HG03066 (cell line): ENCODE results near the gene ZNF3.

Source experiments
- ATAC-seq: cut with Tn5 transposase; IDR thresholded peaks from one replicate; pipeline ENCODE4 v1.9.1; 2021; ENCODE audit warnings: low read depth; ENCODE audit not compliant: unreplicated experiment

Gene ZNF3

DNA sequence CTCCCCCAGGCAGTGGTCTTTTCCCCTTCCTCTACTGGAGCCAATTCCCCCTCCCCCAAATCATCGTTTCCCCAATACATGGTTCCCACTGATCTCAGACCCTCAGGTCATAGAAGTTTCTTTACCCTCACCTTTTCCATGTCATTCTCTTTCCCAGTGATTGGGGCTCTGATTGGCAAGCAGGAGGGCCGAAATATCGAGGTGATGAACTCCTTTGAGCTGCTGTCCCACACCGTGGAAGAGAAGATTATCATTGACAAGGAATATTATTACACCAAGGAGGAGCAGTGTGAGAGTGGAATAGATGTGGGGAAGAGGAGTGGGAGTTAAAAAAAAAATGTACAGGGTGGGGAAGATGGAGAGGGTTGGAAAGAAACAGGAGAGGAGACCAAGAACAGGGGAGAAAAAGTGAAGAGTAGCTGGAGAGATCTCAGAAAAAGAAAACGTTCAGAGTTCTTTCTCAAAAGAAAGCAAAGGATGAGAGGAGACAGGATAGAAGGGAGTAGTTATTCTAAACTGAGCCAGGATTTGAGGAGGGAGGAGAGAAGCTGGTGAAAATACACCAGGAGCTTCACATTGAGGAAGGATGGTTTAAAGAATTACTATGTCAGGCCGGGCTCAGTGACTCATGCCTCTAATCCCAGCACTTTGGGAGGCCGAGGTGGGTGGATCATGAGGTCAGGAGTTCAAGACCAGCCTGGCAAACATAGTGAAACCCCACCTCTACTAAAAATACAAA, 8.1 kb upstream of the ZNF3 start:
- ATAC-seq: no peak

DNA sequence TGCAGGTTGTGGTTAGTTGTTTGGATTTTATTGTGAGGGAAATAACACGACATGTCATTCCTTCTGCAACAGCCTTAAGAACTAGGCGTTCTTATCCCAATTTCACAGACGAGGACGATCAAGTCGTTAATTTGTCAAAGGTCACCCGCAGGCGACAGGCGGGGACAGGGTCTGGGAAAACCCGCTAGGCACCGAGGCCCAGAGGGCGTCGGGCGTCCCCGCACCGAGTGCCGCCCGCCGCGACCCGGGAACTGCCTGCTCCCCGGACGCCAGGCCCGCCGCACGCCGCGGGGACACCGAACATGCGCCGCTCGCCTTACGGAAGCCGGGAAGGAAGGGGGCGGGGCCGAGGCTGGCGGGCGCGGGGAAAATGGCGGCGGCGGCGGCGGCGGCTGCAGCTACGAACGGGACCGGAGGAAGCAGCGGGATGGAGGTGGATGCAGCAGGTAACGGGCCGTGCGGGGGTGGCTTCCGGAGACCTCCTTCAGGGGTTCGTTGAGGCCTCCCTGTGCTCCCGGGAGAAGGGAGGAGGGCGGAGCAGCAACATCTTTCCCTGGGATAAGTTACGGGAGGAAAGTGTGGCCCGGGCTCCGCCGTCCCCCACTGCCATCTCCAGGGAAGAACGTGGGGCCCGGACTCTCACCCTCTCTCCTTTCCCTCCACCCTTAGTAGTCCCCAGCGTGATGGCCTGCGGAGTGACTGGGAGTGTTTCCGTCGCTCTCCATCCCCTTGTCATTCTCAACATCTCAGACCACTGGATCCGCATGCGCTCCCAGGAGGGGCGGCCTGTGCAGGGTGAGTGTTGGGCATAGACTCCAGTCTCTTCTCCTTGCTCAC, 7.3 kb upstream of the ZNF3 start, which contains the start of gene COPS6:
Gene COPS6 (plus strand): TSS at position 349 of the 837 bp plus-strand sequence. CDS start 22 bp downstream, at position 371.
- peak; percentile 68 for ATAC-seq

DNA sequence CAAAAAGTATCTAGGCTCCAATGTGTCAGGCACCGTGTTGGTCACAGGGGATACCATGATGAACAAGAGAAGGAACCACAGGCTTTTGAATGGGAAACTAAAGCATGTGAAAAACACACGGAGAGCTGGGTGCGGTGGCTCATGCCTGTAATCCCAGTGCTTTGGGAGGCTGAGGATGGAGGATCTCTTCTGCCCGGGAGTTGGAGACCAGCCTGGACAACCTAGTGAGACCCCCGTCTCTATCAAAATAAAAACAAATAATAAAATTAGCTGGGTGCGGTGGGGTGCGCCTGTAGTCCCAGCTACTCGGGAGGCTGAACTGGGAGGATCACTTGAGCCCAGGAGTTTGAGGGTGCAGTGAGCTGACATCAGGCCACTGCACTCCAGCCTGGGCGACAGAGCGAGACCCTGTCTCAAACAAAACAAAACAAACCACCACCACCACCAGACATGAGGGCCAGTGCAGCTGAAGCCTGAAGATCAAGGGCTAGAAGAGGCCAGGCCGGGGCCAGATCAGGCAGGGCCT, 6.6 kb upstream of the ZNF3 start:
- ATAC-seq: no peak

DNA sequence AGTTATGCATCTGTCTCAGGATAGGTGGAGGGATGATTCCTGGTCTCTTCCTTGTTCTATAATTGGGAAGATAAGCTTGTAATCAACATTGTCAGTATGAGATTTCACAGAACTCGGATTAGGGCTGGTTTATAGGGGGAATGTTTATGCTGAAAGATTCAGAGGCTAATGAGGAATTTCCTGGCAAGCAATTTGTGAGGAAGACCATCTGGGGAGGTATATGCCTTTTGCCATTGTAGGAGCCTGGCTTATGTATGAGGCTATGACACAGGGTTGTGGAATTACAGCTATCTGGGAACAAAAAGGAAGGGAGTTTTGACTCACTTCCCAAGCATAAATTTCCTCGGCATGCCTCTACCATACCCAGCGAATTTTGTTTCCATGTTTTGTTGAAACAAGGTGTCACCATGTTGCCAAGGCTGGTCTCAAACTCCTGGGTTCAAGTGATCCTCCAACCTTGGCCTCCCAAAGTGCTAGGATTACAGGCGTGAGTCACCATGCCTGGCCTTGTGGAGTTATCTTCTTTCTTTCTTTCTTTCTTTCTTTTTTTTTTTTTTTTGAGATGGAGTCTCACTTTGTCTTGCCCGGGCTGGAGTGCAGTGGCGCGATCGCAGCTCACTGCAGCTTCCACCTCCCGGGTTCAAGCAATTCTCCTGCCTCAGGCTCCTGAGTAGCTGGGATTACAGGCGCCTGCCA, 5.7 kb upstream of the ZNF3 start:
- no peak for ATAC-seq

DNA sequence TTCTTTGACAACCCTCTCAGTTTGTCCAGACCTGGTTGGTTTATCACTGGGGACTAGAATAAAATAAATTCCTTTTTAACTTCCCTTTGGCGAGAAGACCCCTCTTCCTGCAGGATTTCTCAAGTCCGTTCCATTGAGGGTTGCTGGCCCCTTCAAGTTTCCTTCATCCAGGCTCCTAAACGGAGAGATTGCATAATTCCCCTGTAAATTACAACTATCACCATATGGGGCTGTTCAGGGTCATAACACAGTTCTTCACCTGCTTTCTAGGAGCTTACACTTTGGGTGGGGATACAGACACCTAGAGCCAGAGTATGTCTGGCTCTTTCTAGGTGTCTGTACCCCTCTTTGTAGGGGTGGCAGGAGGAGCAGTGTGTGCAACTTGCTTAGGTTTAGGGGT, 4.0 kb upstream of the ZNF3 start:
- ATAC-seq: no peak

DNA sequence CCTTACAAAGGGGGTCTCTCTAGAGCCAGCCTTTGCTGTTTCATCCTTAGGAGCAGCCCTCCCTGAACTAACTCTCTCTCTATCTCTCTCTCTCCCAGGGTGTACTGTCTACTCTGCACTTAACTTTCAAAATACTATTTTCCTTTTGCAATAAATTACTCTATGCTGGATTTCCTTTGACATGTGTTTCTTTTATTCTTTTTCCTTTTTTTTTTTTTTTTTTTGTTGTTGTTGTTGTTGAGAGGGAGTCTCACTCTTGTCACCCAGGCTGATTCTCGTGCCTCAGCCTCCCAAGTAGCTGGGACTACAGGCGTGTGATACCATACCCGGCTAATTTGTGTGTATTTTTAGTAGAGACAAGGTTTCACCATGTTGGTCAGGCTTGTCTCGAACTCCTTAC, 1.5 kb upstream of the ZNF3 start:
- ATAC-seq: no peak

DNA sequence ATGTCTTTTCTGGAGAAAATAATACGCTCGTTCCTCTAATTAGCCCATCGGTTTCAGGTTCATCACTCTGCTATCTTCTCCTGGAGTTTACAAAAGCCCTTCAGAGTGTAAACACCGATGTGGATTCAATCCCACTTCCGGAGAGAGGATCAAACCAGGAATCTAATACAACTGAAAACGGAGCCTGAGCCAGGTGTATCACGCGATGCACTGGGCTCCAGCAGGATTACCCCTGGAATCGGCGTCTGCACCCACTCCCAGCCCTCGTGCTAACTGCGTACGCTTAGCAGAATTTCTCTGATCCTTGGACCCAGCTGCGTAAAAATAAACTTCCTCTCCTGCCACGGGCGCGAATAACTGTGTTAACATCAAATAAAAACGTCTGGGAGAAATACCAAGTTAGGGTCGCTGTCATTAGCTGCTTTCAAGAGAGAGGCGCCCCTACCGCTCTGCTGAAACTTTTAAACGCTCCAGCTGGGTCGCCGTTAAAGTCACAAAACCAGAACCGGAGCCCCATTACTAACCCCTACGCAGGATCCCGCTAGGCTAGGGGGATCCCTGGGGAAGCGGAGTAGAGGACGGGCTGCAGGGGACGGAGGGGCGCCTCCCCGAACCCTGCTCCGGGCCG, 502 bp downstream of the ZNF3 start:
- ATAC-seq: no peak

DNA sequence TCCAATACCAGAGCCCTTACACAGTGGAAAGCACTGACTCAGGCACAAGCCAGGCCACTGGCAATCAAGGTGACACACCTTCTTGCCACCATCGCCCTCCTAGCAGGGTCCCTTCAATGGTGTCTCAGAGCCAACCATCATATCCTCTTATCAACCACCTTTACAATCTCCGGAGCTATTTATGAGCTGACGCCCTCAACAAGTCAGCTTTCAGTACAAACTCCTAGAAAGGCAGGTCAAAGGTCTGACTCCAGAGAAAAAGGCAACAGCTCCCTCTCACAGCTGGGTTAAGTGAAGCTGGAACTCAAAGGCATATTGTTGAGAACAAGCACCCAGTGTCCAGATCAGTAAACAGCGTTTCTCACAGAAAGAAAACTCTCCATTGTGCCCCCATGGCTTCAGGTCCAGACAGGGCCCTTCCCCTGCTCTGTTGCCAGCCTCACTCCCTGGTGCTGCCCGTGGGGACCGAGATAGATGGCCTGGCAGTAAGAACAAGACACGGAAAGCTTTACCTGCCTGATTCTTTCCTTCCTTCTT, 2.4 kb downstream of the ZNF3 start:
- no peak for ATAC-seq

DNA sequence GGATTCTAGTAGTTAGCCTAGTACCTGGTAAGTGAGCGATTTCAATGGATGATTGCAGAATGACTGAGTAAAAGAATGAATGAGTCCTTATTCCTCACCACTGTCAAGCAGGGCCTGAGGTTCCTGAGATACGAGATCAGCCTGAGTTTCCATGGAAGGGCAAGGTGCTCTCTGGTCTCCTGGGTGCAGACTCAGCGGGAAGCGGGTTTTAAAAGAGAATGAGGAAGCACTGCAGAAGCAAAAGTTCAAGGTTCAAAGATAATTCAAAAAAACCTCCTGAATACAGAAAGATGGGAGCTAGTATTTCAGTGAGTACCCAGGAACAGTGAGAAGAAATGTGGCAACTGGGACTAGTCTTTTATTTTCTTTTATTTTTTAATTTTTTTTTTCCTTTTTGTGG, 4.3 kb downstream of the ZNF3 start:
- no peak for ATAC-seq

DNA sequence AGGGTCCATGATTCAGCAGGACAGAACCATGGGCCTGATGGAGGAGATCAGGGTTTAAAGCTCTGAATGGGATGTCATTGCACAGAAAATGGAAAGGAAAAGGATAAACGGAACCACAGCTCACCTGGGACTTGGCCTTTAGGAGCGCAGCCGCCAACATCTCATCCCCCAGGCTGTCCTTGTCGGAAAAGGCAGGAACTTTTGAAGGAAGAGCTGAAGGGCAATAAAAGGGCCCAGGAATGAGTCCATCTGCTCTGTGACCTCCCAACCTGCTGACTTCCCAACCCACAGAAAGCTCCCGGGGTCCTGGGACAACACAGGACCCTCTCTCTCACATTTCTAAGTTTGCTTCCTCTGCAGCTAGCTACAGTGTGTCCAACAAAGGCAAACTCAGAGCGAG, 6.1 kb downstream of the ZNF3 start:
- no peak for ATAC-seq

DNA sequence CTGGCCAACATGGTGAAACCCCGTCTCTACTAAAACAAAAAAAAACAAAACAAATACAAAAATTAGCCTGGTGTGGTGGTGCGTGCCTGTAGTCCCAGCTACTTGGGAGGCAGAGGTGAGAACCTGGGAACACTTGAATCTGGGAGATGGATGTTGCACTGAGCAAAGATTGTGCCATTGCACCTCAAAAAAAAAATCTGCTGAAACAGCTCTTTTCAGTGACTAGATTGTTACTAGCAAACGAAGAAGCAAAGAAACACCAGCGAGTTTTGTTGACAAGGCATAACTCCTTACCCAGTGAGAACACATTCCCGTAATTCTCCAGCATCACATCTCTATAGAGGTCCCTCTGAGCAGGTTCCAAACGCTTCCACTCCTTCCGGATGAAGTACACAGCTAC, 6.7 kb downstream of the ZNF3 start:
- no peak for ATAC-seq

DNA sequence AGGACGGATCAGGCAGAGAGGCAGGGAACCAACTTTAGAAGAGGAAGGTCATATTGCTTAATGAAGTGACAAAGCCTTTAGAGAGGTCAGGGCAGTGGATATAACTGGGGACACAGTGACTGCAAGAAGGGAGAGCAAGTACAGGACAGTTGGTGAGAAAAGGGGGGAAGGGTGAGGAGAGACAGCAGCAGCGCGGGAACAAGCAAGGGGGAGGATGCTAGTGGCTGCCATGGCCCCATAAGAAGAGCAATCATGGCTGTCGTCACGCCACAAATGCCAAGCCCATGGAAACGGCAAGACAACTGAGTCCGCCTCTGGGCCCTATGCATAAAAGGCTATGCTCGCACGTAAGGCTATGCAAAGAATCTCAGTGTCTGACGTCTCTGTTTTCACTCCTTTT, 9.1 kb downstream of the ZNF3 start:
- ATAC-seq: no peak

DNA sequence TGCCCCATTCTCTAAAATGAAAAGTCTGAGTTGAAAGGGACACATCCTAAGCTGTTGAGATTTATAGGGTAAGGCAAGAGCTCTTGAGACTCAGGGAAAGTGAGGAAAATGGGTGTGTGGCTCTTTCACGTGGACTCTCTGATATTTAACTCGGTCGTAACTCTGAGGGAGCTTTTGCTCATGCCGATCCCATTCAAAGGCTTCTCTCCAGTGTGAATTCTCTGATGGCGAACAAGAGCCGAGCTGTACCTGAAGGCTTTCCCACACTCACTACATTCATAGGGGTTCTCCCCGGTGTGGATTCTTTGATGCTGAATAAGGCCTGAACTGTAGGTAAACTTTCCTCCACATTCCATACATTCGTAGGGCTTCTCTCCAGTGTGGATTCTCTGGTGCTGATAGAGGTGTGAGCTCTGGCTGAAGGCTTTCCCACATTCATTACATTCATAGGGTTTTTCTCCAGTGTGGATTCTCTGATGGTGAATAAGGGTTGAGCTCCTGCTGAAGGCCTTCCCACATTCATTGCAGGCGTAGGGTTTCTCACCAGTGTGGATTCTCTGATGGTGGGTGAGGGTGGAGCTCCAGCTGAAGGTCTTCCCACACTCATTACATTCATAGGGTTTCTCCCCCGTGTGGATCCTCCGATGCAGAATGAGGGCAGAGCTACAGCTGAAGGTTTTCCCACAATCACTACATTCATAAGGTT, 10.4 kb downstream of the ZNF3 start:
- no peak for ATAC-seq

DNA sequence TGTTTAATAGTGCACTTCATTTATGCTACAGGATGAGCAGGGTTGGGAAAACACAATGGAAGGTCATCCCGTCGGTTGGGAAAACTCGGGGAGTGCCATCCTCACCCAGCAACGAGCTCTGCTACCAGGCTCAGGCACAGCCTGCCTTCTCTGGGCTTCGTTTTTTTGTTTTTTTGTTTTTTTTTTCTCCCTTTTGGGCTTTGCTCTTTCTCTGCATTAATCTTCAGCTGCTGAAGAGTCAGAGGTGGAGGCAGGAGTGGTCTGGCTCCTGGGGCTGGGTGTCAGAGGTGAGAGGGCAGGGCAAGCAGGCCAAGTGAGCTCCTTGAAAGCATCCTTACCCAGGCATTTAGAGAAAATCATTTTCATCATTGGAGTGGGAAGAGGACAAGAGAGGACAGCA, 11.5 kb downstream of the ZNF3 start:
- ATAC-seq: no peak

DNA sequence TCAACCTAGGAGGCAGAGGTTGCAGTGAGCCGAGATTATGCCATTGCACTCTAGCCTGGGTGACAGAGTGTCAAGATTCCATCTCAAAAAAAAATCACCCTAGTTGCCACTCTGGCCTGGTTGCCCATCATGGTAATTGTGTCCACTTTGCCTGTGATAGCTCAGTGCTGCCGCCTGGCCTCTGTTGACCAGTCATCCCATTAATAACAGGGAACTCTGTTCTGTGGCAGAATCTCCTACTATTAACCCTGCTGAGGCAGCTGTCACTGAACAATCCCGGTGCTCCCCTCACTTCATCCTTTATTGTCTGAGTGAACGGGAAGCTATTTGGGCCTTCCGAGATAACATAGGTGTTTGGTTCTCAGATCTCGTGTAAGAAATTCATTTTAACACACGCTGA, 14.6 kb downstream of the ZNF3 start:
- no peak for ATAC-seq

DNA sequence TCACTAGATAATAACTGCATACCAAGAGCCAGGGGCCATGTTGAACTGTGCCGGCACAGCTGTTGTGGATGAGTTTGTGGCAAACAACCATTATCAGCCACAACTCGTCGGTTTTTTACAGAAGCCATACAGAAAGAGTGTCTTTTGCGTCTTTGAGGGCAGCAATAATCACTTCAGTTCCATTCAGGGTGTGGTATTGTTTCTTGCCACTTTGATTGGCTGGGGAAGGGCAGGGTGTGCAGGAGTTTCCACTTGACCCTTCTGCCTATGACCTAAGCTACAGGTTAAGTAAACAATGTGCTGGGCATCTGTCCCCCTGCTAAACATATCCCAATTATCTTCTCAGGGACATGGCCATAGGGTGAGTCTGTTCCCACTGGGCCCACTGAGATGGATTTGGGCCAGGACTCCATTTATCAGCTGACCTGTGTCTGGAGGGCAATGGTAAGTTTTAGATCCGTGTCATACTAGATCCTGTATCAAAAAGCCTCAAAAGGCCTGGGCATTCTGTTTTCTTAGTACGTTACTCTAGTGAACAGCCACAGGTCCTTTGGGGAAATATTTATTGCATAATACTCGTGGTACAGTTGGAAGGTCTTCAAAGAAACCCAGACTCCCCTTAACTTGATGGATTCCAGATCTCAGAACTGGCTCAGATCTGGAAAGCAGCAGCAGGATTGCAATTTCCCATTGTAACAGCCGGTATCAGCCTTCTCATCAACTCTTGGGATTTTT, 15.9 kb downstream of the ZNF3 start:
- ATAC-seq: no peak

DNA sequence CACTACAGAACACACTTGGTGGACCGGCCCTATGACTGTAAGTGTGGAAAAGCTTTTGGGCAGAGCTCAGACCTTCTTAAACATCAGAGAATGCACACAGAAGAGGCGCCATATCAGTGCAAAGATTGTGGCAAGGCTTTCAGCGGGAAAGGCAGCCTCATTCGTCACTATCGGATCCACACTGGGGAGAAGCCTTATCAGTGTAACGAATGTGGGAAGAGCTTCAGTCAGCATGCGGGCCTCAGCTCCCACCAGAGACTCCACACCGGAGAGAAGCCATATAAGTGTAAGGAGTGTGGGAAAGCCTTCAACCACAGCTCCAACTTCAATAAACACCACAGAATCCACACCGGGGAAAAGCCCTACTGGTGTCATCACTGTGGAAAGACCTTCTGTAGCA, 17.4 kb downstream of the ZNF3 start:
- ATAC-seq: no peak

DNA sequence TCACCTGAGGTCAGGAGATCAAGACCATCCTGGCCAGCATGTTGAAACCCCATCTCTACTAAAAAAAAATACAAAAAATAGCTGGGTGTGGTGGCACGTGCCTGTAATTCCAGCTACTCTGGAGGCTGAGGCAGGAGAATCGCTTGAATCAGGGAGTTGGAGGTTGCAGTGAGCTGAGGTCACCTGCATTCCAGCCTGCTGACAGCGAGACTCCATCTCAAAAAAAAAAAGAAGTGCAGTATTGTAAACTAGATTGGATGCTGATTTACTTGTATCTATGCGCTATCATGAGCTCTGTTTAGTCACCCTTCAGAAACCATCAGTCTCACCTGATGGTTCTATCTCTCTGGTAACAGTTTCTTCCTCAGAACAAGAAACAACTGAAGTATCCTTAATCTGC, 18.1 kb downstream of the ZNF3 start:
- ATAC-seq: no peak

DNA sequence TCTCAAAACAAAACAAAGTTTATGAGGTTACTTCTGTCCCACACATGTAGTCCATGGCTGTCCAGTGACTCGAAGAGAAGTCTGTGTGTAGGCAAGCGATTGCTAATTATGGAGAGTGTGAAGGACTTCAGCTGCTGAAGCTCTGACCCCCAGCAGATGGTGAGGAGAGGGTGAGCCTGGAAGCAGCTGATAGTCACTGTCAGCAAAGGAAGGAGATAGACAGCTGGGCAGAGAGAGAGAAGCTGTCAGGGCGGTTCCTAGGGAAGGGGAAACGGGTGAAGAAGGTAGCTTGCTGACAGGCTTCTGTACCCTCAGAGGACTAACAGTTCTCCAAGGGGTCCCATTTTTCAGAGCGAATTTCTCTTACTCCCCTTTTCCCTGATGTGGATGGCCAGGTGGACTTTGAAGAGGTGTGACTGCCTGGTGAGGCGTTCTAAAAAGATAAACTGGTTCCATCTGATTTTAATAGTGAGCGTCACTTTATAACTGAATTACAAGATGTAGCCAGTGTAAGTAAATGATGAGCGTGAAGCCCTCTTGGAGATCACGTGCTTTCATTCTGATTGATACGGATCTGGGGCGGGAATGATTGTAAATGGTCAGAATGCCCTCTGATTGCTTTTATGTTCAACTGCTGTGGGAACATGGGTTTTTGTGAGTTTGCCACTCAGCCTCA, 19.9 kb downstream of the ZNF3 start:
- no peak for ATAC-seq
